GM19468 (cell line): ENCODE measurements around the gene DCLK2.
"Not testable (repeated sequence)": the region's sequence is repeated elsewhere in the genome, so short reads cannot be mapped to it uniquely, and the experiment has no call there.

Source experiments
- ATAC-seq: cut with Tn5 transposase; IDR thresholded peaks from one replicate; pipeline ENCODE4 v1.9.1; 2021; ENCODE audit warnings: mild to moderate bottlenecking, moderate library complexity, moderate number of reproducible peaks; ENCODE audit not compliant: unreplicated experiment; ENCODE audit errors: extremely low read depth

Gene DCLK2

DNA sequence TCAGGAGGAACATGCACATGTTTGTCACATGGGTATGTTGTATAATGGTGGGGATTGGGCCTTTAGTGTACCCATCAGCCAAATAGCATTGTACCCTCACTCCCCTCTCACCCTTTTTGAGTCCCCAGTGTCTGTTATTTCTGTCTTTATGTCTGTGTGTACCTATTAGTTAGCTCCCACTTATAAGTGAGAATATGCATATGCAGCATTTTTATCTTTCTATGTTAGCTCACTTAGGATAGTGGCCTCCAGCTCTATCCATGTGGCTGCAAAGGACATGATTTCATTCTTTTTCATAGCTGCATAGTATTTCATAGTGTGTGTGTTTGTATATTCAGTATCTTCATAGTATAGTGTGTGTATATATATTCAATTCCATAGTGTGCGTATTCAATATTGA, 64.6 kb downstream of the DCLK2 start:
- no peak for ATAC-seq

- ATAC-seq = no peak
Observed at GRCh38 chr4:150145090-150145945, 67.1 kb downstream of the DCLK2 start.

DNA sequence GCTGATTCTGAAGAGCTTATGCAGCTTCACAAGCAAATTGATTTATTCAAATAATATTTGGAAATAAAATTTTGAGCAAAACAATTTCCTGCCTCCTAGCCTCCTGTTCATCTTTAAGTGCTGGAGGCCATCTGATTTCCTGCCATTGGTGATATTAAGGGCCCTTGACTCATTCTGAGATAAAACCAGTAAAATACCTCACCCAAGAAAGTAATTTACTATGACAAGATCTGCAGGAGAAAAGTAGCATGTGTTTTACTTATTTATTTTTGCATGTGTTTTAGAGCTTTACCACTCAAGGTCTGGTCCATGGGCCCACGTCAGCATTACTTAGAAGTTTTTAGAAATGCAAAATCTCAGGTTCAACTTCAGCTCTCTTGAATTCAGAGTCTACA, 67.7 kb downstream of the DCLK2 start:
- no peak for ATAC-seq

DNA sequence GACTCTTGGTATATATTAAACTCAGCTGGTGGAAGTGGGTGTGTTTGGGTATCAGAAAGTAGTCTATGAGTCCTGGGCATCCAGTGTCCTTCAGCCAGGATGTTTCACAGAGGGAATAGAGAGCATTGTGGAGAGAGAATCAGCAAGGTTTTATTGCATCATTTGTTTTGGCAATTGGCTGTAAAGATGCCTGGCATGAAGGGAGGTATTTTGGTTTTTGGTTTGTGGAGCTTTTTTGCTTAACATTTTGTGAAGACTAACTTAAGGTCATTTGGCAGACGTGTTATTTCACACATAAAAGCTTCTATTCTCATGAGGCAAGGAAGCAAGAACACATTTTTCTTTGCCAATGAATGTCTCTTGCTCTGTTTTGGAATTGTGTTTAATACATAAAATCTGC, 71.1 kb downstream of the DCLK2 start:
- ATAC-seq = no peak

GRCh38 chr4:150150629-150151062, 72.4 kb downstream of the DCLK2 start:
- ATAC-seq = no peak

DNA sequence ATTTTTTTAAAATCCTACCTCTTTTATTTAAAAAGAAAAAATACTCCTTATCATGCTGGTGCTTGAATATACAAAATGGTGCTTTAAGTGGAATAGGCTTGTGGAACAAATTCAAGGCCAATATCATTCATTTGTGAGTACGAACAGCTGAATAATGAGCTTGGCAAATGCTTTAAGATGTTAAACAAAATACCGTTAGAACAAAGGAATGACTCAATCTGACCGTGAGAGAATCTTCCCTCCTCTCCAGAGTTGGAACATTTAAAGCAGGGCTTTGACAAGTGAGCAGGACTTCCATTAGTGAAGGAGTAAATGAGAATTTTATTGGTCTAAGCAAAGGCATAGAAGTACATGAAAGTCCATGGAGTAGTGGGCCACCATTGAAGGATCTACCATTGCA, 74.5 kb downstream of the DCLK2 start:
- ATAC-seq = no peak

- no peak for ATAC-seq
Observed at GRCh38 chr4:150155391-150155790, 77.1 kb downstream of the DCLK2 start.

DNA sequence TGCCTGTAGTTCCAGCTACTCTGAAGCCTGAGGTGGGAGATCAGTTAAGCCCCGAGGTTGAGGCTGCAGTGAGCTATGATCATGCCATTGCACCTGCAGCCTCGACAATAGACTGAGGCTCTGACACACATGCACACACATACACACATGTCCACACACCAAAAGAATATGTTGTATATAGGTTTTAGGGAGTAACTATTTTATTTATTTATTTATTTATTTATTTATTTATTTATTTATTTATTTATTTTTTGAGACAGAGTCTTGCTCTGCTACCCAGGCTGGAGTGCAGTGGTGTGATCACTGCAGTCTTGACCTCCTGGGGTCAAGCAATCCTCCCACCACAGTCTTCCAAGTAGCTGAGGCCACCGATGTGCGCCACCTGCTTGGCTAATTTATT, 78.3 kb downstream of the DCLK2 start:
- ATAC-seq = no peak

GRCh38 chr4:150158041-150158440, 79.8 kb downstream of the DCLK2 start:
- ATAC-seq = no peak

DNA sequence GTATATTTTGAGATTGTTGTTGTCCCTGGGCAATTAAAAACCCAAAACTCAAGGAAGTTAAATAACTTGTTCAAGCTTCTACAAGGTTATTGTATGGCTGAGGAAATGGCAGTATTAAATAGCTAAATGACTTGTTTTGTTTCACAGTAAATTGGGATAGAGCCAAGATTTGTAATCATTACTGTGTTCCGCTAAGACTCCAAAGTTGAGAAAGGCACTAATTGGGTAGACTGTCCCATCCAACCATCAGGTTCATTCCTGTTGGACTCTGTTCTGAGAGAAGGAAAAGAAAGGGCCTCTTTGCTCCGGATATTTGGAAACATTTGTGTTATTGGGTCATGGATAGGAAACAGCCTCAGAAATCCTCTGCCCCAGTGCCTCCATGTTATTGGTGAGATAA, 82.2 kb downstream of the DCLK2 start:
- no peak for ATAC-seq

DNA sequence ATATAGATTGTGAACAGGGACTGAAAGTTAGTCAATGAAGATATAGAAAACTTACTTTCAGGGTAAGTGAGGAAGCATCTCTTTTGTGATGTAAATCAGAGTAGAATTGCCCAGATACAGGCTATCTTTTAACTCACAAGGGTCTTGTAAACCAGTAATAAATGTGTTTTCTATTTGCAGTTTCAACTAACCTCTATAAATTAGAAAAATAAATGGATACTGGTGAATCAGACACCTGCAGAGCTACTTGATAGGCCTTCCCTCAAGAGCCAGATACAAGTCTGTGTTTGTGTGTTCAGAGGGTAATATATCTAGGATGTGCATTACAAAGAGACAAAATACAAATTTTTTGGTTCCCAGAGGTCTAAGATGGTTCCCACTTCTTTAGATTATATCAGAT, 82.9 kb downstream of the DCLK2 start:
- no peak for ATAC-seq

DNA sequence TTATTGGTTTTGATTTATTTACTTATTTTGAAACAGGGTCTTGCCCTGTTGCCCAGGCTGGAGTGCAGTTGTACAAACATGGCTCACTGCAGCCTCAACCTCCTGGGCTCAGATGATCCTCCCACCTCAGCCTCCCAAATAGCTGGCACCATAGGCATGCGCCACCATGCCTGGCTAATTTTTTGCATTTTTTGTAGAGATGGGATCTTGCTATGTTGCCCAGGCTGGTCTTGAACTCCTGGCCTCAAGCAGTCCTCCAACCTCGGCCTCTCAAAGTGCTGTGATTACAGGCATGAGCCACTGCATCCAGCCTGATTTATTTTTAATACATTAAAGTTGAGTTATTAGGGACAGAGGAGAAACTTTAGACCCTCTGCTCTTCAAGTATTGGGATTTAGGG, 83.8 kb downstream of the DCLK2 start:
- ATAC-seq = not testable (repeated sequence)

DNA sequence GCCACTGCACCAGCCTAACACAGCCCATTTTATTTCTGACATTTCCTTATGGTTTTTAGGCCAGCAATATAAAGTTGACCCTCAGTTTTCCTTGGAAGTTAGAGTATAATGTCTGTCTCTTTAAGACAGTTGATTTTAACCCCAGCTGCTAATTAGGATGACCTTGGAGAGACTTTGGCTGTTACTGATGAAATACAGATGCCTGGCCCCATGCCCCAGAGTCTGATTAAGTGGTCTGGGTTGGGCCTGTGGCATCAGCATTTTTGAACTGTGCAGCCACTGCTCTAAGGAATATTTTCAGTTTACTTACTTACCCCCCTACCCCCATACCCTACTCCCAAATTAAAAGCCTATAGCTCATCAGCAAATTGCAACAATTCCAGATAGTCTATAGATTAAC, 85.8 kb downstream of the DCLK2 start:
- ATAC-seq = no peak

DNA sequence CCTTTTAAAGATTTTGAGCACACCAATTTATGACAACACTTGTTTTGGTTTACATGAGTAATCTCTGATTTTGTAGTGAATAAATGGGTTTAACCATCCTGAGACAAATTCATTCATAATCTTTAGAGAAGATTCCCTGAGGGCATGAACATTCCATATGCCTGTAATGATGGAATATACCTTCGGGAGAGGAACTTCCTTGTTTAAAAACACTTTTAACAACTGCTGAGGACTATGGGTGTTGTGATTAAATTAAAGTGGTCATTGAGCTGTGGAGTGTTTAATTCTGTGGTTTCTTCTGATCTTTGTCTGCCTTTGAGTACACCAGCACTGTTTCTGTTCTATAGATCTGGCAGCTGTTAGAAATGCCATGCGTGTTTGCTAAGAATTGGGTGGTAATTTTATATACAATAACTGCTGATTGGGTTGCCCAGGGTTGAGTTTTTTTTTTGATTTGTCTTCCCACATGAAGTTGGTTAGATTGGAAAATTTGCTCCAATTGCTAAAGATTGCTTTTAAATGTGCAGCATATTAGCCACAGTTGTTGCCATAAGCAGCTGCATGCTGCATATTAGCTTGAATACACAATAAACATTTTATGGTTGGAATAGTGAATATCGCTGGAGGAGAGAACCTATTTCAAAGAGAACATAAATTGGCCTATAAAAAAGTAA, 86.8 kb downstream of the DCLK2 start:
- ATAC-seq = no peak

GRCh38 chr4:150167054-150167453, 88.8 kb downstream of the DCLK2 start:
- ATAC-seq = no peak

DNA sequence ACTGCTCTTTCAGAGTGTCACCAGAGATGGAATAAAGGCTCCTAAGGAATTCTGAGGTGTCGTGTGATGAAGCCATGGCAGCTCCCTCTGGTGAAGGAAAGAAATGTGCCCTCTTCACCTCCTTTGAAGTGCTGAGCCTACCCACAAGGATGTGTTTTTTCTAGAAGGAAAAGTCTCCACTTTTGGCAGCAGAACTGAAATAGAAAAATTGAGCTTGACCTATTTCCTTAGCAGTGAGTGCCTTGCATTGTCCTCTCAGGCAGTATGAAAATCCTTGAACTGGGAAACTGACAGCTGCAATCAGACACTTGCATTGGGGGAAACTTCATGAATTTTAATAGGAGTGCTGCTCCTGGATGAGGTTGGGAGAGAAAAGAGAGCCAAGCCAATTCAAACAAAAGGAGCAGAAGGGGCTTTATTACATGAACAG, 95.2 kb downstream of the DCLK2 start:
- ATAC-seq = no peak

- ATAC-seq = no peak
Observed at GRCh38 chr4:150173982-150174398, 95.7 kb downstream of the DCLK2 start.

GRCh38 chr4:150176547-150176946, 98.3 kb downstream of the DCLK2 start:
- ATAC-seq = no peak

- ATAC-seq = no peak
Observed at GRCh38 chr4:150178161-150178560, 99.9 kb downstream of the DCLK2 start.

DNA sequence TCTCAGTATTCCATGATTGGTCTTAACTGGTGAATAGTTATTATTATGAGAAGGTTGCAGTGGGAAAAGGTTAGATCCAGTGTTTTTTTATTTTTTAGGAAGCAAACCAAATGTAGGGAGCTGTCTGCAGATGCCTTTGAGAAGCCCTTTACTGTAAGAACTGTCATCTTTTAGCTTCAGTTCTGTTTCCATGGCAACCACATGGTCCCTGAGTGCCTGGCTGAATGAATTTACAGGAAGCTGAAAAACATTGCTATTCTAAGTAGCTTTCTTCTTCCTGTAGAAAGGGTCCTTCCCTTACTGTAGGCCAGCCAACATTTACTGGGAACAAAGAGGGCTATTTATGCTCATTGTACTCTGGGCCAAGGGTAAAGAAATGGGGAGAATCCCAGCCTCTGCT, 103.3 kb downstream of the DCLK2 start:
- no peak for ATAC-seq

DNA sequence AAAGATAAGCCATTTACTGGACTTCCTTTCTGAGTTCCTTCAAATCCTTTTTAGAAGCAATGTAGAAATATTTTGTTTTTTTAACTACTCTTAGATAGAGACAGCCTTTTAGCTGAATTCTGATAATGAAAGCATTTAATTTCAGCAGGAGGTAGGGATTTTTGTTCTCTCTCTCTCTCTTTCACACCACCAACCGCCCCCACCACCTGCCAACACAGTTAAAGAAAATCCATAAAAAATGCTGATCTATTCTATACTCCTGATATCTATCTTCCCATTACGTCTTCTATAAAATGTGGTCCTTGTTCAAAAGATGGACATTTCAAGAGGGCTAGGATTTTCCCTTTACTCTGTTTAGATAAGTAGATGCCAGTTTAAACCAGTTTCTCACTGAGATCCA, 104.5 kb downstream of the DCLK2 start:
- ATAC-seq = no peak

- not testable (repeated sequence) for ATAC-seq
Observed at GRCh38 chr4:150185033-150185432, 106.8 kb downstream of the DCLK2 start.
